ENCODE data around the gene JUND. TPM values are rescaled to one million over a fixed set of nuclear protein-coding genes. Genes with fewer than 3 reads are reported as not detected.

The JUND gene
- total RNA-seq, 1 experiment from 2014 or later = 221 TPM

DNA sequence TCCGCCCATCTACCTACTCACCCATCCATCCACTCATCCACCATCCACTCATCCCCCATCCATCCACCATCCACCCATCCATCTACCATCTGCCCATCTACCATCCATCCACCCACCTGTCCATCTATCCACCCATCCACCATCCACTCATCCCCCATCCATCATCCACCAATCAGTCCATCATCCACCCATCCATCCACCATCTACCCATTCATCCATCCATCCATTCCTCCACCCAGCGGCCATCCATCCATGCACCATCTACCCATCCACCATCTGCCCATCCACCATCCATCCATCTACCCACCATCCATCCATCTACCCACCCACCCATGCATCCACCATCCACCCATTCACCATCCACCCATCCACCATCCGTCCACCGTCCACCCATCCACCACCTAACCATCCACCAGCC is 13.6 kb upstream of the JUND start:
- CTCF ChIA-PET = no interaction called here
- POLR2A ChIA-PET = no interaction called here

More for the DNA sequence above, 13.6 kb upstream of the JUND start:
- intact Hi-C loops (cut with micrococcal nuclease) = no loop called here
- Histone ChIP-seq H2AFZ (ENCODE audit: low read depth, low read length, poor library complexity, severe bottlenecking) (no peak overlapping the region), H3K4me2 (ENCODE audit: low read length) (no peak overlapping the region), H3K4me3 (replicated peaks in 1 of 2; ENCODE audit: low read depth in 1 of 2, low read length in 2 of 2) (no peak overlapping the region), H3K9me3 (ENCODE audit: control insufficient read depth in 1 of 2, insufficient read depth in 1 of 2, low read depth in 1 of 2, low read length in 2 of 2) (no peaks in the 10 kb centered on the region), H3K27me3 (ENCODE audit: insufficient read depth, low read length) (no peaks in the 10 kb centered on the region), H3K9me2 (ENCODE audit: insufficient read depth) (no peaks in the 10 kb centered on the region), H4K20me1 (ENCODE audit: insufficient read depth) (no peaks in the 10 kb centered on the region), H3K27ac (ENCODE audit: low read depth, low read length) (no peak overlapping the region), H3K79me2 (ENCODE audit: insufficient read depth, low read length) (no peaks in the 10 kb centered on the region), H3K4me1 (ENCODE audit: control insufficient read depth in 1 of 2, insufficient read depth in 2 of 2, low read length in 2 of 2) (peaks cover 33 to 71% of the 10 kb centered on the region in 2 experiments), H3K36me3 (ENCODE audit: control insufficient read depth in 1 of 2, insufficient read depth in 2 of 2, low read length in 2 of 2) (no peaks in the 10 kb centered on the region), H3K9ac (ENCODE audit: low read length) (no peak overlapping the region)
- TF ChIP-seq, protein P1, sequence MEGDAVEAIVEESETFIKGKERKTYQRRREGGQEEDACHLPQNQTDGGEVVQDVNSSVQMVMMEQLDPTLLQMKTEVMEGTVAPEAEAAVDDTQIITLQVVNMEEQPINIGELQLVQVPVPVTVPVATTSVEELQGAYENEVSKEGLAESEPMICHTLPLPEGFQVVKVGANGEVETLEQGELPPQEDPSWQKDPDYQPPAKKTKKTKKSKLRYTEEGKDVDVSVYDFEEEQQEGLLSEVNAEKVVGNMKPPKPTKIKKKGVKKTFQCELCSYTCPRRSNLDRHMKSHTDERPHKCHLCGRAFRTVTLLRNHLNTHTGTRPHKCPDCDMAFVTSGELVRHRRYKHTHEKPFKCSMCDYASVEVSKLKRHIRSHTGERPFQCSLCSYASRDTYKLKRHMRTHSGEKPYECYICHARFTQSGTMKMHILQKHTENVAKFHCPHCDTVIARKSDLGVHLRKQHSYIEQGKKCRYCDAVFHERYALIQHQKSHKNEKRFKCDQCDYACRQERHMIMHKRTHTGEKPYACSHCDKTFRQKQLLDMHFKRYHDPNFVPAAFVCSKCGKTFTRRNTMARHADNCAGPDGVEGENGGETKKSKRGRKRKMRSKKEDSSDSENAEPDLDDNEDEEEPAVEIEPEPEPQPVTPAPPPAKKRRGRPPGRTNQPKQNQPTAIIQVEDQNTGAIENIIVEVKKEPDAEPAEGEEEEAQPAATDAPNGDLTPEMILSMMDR (IDR thresholded peaks at IDR 0.05 in 2 of 3, conservative IDR thresholded peaks at IDR 0.05 in 1 of 3; ENCODE audit: borderline replicate concordance in 1 of 3, insufficient read depth in 1 of 3, low read depth in 2 of 3, low read length in 2 of 3) = no peak
- TF ChIP-seq, protein P2, sequence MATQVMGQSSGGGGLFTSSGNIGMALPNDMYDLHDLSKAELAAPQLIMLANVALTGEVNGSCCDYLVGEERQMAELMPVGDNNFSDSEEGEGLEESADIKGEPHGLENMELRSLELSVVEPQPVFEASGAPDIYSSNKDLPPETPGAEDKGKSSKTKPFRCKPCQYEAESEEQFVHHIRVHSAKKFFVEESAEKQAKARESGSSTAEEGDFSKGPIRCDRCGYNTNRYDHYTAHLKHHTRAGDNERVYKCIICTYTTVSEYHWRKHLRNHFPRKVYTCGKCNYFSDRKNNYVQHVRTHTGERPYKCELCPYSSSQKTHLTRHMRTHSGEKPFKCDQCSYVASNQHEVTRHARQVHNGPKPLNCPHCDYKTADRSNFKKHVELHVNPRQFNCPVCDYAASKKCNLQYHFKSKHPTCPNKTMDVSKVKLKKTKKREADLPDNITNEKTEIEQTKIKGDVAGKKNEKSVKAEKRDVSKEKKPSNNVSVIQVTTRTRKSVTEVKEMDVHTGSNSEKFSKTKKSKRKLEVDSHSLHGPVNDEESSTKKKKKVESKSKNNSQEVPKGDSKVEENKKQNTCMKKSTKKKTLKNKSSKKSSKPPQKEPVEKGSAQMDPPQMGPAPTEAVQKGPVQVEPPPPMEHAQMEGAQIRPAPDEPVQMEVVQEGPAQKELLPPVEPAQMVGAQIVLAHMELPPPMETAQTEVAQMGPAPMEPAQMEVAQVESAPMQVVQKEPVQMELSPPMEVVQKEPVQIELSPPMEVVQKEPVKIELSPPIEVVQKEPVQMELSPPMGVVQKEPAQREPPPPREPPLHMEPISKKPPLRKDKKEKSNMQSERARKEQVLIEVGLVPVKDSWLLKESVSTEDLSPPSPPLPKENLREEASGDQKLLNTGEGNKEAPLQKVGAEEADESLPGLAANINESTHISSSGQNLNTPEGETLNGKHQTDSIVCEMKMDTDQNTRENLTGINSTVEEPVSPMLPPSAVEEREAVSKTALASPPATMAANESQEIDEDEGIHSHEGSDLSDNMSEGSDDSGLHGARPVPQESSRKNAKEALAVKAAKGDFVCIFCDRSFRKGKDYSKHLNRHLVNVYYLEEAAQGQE (IDR thresholded peaks at IDR 0.05; ENCODE audit: low read depth) = no peak
- TF ChIP-seq, protein P3, sequence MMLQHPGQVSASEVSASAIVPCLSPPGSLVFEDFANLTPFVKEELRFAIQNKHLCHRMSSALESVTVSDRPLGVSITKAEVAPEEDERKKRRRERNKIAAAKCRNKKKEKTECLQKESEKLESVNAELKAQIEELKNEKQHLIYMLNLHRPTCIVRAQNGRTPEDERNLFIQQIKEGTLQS (IDR thresholded peaks at IDR 0.05) = no peak
- TF ChIP-seq ZNF274 (IDR thresholded peaks at IDR 0.05; ENCODE audit: low read depth, low read length) = no peak
- TF ChIP-seq CEBPB (IDR thresholded peaks at IDR 0.05; ENCODE audit: low read depth) = no peak
- no TSS peak for BruUV-seq (replicated peaks)
- ATAC-seq = no peak
- no peak for DNase-seq (ENCODE audit: low read depth, low spot score)
- RAD21 ChIA-PET (ENCODE audit: low non-redundant PET in 1 of 2, low total read pairs in 2 of 2, uncharacterized antibody in 2 of 2, unreplicated experiment in 2 of 2) = no interaction called here

Data from HCT116 (cell line).